ENCODE measurements around the gene SIRPG. TPM values are rescaled to one million over a fixed set of nuclear protein-coding genes. Genes with fewer than 3 reads are reported as not detected.

SIRPG gene
- total and polyA plus RNA-seq, 2 of the 13 experiments (the other 11 are each of a cell fraction or from before 2014, with no cell fraction given): not detected

DNA sequence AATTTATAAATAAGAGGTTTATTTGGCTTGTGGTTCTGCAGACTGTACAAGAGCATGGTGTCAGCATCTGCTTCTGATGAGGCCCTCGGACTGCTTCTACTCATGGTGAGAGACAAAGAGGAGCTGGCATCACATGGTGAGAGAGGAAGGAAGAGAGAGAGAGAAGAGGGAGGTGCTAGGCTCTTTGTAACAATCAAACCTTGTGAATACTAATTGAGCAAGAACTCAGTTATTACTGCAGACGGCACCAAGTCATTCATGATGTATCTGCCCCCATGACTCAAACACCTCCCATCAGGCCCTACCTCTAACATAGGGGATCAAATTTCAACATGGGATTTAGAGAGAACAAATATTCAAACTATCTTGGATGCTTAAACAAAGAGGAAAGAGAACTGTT lies 6.3 kb upstream of the SIRPG start:
- 2% methylated on average over 2 of the region's 2 CpGs for WGBS (ENCODE audit: low lambda C conversion rate)
- Histone ChIP-seq H3K4me1 (ENCODE audit: insufficient read depth, low read length) (no peaks in the 10 kb centered on the region), H2AFZ (ENCODE audit: low read length) (no peak overlapping the region), H3K27me3 (ENCODE audit: control insufficient read depth in 1 of 2, insufficient read depth in 2 of 2, low read length in 2 of 2) (peaks cover 0 to 14% of the 10 kb centered on the region in 2 experiments; a peak in 1 of 5 replicates), H3K36me3 (replicated peaks in 1 of 2; ENCODE audit: control insufficient read depth in 1 of 2, insufficient read depth in 2 of 2, low read length in 2 of 2) (no peaks in the 10 kb centered on the region), H3K79me2 (ENCODE audit: insufficient read depth, low read length) (no peaks in the 10 kb centered on the region), H3K4me2 (ENCODE audit: low read depth, low read length) (no peak overlapping the region), H4K20me1 (ENCODE audit: insufficient read depth, low read length) (no peaks in the 10 kb centered on the region), H3K27ac (ENCODE audit: extremely low read length, insufficient read depth, low read length) (no peak overlapping the region), H3K4me3 (replicated peaks in 1 of 3; ENCODE audit: insufficient read depth in 1 of 3, low read depth in 2 of 3, low read length in 3 of 3) (no peak overlapping the region), H3K9me3 (ENCODE audit: low read length) (no peaks in the 10 kb centered on the region), H3K9ac (ENCODE audit: insufficient read depth, low read depth, low read length) (no peak overlapping the region)
- FAIRE-seq (no peak), ATAC-seq (no peak), DNase-seq (ENCODE audit: low spot score) (no peak)
- TF ChIP-seq FOXO1 (CRISPR knock-in tag; IDR thresholded peaks at IDR 0.05): no peak
- TF ChIP-seq, protein P1, sequence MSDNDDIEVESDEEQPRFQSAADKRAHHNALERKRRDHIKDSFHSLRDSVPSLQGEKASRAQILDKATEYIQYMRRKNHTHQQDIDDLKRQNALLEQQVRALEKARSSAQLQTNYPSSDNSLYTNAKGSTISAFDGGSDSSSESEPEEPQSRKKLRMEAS (IDR thresholded peaks at IDR 0.05): no peak
- TF ChIP-seq, protein P2, sequence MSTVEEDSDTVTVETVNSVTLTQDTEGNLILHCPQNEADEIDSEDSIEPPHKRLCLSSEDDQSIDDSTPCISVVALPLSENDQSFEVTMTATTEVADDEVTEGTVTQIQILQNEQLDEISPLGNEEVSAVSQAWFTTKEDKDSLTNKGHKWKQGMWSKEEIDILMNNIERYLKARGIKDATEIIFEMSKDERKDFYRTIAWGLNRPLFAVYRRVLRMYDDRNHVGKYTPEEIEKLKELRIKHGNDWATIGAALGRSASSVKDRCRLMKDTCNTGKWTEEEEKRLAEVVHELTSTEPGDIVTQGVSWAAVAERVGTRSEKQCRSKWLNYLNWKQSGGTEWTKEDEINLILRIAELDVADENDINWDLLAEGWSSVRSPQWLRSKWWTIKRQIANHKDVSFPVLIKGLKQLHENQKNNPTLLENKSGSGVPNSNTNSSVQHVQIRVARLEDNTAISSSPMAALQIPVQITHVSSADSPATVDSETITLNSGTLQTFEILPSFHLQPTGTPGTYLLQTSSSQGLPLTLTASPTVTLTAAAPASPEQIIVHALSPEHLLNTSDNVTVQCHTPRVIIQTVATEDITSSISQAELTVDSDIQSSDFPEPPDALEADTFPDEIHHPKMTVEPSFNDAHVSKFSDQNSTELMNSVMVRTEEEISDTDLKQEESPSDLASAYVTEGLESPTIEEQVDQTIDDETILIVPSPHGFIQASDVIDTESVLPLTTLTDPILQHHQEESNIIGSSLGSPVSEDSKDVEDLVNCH (CRISPR knock-in tag; IDR thresholded peaks at IDR 0.05): no peak
- no peak for TF ChIP-seq MZF1 (CRISPR knock-in tag; IDR thresholded peaks at IDR 0.05; ENCODE audit: borderline replicate concordance)
- TF ChIP-seq, protein P3, sequence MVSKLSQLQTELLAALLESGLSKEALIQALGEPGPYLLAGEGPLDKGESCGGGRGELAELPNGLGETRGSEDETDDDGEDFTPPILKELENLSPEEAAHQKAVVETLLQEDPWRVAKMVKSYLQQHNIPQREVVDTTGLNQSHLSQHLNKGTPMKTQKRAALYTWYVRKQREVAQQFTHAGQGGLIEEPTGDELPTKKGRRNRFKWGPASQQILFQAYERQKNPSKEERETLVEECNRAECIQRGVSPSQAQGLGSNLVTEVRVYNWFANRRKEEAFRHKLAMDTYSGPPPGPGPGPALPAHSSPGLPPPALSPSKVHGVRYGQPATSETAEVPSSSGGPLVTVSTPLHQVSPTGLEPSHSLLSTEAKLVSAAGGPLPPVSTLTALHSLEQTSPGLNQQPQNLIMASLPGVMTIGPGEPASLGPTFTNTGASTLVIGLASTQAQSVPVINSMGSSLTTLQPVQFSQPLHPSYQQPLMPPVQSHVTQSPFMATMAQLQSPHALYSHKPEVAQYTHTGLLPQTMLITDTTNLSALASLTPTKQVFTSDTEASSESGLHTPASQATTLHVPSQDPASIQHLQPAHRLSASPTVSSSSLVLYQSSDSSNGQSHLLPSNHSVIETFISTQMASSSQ (IDR thresholded peaks at IDR 0.05; ENCODE audit: low read depth): no peak
- TF ChIP-seq, protein P3 (CRISPR knock-in tag; IDR thresholded peaks at IDR 0.05; ENCODE audit: borderline replicate concordance): no peak
- TF ChIP-seq ZNF326 (CRISPR knock-in tag; IDR thresholded peaks at IDR 0.05; ENCODE audit: borderline replicate concordance): no peak
- no peak for TF ChIP-seq CHCHD3 (CRISPR knock-in tag; IDR thresholded peaks at IDR 0.05)
- TF ChIP-seq, protein P4, sequence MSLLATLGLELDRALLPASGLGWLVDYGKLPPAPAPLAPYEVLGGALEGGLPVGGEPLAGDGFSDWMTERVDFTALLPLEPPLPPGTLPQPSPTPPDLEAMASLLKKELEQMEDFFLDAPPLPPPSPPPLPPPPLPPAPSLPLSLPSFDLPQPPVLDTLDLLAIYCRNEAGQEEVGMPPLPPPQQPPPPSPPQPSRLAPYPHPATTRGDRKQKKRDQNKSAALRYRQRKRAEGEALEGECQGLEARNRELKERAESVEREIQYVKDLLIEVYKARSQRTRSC (CRISPR knock-in tag; IDR thresholded peaks at IDR 0.05; ENCODE audit: low read depth): no peak
- no peak for TF ChIP-seq KLF9 (CRISPR knock-in tag; IDR thresholded peaks at IDR 0.05; ENCODE audit: low read depth)
- in situ Hi-C loops (cut with HindIII; ENCODE audit: extremely low pct_ligation_motif_present, low pct_unique_long_range_greater_than_20kb): no loop called here
- intact Hi-C loops (cut with micrococcal nuclease; ENCODE audit: unreplicated experiment): no loop called here
- POLR2A ChIA-PET: no interaction called here
- BruUV-seq (replicated peaks): no TSS peak
- CTCF ChIA-PET (ENCODE audit: low intra/inter-chr PET ratio, low total read pairs): no interaction called here
